DOHH2 (cell line): Measurements from ENCODE around the gene FAM117B.

Experiments used
- CTCF ChIP-seq: fragments of 200-600 bp; sonication (generic); IDR thresholded peaks from one replicate; pipeline ENCODE4 v1.5.1; 2014; ENCODE audit warnings: antibody characterized with exemption, mild to moderate bottlenecking, low read depth, low read length; ENCODE audit not compliant: poor library complexity, severe bottlenecking
- EZH2phosphoT487 ChIP-seq: fragments of 200-600 bp; sonication (generic); IDR thresholded peaks from 2 replicates; pipeline ENCODE4 v1.6.1; 2017; ENCODE audit warnings: borderline replicate concordance, mild to moderate bottlenecking, antibody characterized with exemption, low read length, moderate library complexity, mixed read lengths

GRCh38 chr2:202752071-202752470 is 117.3 kb downstream of the FAM117B start:
- TF ChIP-seq CTCF (no peak), EZH2phosphoT487 (no peak)
